Activated T-helper 9 cell treated with anti-CD3 and anti-CD28 coated beads, Interleukin-2, amount 50 U/mL, for 16 hours (primary cell): ENCODE data around the gene SLC16A2.
"Not testable (repeated sequence)": the region's sequence is repeated elsewhere in the genome, so short reads cannot be mapped to it uniquely, and the experiment has no call there.

Source experiments
- DNase-seq: peaks from one replicate; pipeline ENCODE4 v3.0.0-alpha.2; 2020; ENCODE audit warnings: low read depth

The SLC16A2 gene

DNA sequence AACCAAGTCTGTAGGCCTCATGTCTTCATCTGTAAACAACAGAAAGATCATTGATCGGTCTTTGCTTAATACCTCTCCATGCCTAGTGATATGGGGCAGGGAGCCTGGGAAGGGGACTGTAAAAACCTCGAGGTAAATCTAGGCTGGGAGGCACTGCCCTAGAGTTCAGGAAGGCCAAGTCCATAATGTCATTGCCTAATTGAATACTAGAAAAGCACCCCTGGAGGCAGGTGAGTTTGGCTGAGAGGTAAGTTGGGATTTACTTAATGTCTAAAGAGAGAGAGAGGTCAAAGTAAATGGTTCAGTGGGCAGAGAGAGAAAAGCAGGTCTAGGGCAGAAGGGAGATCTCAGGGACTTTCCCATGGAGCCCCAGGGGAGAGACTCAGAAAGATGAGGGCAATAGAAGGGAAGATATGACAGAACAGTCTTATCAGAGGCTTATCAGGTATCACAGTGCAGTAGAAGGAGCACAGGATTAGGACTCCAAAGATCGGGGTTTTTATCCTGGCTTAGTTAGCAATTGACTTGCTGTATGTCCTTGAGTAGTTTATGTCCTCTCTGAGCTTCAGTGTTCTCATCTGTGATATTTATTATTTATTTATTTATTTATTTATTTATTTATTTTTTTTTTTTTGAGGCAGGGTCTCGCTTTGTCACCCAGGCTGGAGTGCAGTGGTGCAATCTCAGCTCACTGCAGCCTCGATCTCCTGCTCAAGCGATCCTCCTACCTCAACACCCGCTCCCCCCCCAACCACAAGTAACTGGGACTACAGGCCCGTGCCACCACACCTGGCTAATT is 85.2 kb downstream of the SLC16A2 start:
- DNase-seq = no peak

GRCh38 chrX:74507191-74507590 is 85.9 kb downstream of the SLC16A2 start:
- DNase-seq = no peak

DNA sequence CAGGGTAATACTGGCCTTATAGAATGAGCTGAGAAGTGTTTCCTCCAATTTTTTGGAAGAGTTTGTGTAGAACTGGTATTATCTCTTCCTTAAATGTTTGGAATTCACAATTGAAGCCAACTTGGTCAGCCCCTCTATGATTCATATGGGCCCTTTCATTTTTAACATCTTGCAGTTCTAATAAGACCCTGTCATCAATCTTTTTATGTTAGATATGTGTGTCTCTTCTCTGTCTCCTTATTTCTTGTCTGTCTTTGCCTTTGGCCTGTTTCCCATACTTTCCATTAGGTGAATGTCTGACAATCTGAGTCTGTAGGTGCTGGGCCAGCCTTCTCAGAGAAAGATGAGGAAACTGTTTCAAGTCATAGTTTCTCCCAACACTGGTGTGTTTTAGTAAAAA is 88.7 kb downstream of the SLC16A2 start:
- no peak for DNase-seq

DNA sequence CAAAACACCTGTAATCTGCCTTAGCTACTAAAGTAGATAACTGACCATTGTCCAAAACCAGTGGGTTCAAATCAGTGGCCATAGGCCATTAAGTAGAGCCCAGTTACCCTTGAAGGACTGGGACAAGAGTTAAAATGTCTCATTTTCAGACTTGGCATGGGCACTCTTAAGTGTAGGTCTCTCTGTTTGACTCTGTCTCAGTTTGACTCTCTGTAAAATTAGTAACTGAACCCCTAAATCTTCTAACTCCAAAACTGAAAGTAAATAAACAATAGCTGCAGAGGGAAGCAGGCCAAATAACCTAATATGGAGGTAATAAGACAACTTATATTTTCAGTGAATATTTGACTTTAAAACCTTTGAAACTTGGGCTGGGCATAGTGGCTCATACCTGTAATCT is 89.1 kb downstream of the SLC16A2 start:
- no peak for DNase-seq

DNA sequence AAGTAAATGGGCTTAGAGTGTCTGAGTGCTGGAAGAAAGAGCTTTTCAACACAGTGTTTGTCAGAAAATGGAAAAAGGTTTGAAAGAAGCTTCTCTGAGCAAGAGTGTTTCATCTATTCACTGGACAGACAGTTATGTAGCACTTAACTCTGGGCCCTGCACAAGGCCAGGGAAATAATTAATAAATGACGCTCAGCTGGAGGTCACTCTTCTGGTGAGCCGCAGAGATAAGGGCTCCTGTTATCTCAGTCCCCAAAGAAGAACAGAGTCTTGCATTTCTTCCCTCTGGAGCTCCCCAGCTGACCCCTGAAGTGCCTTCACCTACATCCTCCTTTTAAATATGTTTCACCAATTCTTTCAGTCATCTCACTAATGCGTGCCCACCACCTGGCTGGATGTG is 90.4 kb downstream of the SLC16A2 start:
- no peak for DNase-seq

GRCh38 chrX:74514384-74514783 is 93.1 kb downstream of the SLC16A2 start:
- no peak for DNase-seq

DNA sequence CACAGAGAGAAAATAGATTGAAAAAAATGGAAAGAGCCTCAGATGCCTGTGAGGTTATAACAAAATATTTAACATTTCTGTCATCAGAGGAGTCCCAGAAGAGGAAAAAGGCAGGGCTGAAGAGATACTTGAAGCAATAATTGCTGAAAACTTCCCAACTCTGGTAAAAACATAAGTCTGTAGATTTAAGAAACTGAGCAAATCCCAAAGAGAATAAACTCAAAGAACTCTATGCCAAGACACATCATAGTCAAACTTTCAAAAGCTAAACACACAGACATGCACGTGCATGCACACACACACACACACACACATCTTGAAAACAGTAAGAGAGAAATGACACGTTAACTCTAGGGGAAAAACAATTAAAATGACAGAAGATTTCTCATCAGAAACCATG is 94.1 kb downstream of the SLC16A2 start:
- no peak for DNase-seq

- DNase-seq = not testable (repeated sequence)
Measured at GRCh38 chrX:74516013-74516412, 94.7 kb downstream of the SLC16A2 start.

GRCh38 chrX:74519870-74520269 is 98.6 kb downstream of the SLC16A2 start:
- no peak for DNase-seq

DNA sequence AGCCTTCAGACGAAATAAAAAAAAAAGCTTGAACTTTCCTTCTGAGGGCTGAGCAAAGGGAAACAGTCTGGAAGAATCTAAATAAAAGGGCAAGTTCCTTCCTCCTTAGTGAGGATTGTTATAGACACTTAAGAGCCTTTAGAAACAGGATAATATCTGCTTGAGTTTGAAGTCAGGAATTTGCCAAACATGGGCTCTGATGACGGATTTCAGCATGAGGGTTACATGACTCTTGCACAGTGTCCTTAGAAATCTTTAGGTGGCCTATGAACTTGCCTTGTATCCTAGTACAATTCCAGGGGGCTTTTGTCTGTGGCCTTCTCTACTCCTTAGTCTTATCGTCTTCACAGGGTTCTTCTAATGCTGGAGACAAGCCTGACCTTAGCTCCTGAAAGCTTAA is 99.0 kb downstream of the SLC16A2 start:
- no peak for DNase-seq

DNA sequence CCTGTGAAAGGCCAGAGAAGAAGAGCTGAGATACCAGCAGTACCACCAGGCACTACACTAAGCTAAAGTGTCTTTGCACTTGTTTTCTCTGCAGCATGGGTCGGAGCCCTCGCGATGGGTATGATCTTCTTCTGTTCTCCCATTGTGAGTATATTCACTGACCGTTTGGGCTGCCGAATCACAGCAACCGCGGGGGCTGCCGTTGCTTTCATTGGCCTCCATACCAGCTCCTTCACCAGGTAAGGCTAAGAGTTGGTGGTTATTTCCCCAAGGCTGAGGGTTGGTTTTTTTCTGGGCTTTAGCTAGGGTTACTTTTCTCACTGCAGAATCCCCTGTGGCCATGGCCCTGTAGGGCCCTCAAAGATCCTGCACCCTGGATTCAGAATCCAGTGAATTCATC is 99.6 kb downstream of the SLC16A2 start:
- no peak for DNase-seq

DNA sequence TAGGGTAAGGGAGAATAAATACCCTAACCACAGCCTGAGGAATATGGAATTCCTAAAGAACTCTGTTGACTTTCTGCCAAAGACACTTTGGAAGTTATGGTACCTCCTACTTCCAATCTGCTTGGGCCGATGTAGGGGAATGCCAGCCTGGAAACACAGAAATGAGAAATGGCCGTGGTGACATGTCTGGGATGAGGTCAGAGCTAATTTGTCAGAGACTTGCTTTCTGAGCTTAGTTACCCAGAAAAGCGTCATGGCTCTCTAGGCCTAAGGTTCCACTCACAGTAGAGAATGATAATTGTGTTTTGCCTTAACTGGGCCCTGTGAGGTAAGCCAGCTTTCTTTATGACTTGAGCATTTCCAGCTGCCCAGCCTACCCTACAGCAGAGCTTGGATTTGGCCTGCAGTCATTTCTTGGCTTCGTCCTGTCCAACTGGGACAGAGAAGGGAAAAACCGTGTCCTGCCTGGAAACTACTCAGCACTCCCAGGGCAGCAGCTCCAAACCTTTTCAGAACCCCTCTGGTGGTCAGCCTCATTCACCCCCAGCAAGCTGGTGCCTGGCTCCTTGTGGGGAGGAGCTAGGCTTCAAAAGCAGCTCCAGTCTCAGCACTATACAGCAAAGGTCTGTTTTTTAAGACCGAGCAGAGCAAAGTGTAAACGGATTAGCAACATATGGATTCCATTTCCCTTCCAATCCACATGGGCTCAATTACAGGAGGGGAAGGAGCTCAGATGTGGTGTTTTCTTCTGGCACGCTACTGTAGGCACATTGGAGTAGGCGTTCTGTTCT is 100.9 kb downstream of the SLC16A2 start:
- DNase-seq = no peak

DNA sequence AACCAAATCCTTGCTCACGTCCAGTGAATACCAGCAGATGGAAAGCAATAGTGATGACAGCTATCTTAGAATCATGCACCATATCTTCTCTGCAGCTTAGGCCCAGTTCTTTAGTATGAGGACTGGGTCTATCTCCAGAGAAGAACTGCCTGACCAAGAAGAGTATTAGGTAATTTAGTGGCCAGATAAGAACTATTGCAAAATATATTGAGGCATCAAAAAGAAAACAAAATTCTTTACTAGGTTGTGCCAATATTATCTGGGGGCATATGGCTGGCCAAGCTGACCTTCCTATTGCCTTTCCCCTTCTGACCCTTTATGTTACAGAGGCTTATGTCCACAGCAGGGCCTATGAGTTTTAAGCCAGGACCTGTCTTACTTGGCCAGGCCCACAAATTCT is 101.9 kb downstream of the SLC16A2 start:
- DNase-seq = no peak

DNA sequence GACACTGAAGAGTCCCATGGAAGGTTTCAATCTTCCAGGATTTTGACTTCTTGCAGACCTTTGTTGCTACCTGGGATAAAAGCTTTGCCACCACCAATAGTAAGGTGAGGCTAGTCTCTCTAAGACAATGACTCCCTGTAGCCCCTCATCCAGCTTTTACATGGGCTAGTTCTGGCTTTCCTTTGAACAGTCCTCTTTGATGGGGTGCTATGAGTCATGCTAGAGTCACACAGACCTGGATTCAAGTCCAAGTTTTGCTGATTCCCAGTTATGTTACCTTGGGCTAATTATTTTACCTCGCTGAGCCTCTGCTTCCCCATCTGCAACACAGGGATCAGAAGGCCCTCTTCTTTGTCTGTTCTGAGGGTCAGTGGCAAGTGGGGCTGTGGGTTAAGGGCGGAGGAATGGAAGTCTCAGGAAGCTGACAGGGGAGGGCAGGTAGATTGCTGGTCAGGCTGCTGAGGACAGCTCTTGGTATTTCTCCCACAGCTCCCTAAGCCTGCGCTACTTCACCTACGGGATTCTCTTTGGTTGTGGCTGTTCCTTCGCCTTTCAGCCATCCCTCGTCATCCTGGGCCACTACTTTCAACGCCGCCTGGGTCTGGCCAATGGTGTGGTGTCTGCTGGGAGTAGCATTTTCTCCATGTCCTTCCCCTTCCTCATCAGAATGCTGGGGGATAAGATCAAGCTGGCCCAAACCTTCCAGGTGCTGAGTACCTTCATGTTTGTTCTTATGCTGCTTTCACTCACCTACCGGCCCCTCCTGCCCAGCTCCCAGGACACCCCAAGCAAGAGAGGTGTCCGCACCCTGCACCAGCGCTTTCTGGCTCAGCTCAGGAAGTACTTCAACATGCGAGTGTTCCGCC is 102.8 kb downstream of the SLC16A2 start:
- no peak for DNase-seq

- DNase-seq = no peak
Measured at GRCh38 chrX:74525116-74525515, 103.8 kb downstream of the SLC16A2 start.

DNA sequence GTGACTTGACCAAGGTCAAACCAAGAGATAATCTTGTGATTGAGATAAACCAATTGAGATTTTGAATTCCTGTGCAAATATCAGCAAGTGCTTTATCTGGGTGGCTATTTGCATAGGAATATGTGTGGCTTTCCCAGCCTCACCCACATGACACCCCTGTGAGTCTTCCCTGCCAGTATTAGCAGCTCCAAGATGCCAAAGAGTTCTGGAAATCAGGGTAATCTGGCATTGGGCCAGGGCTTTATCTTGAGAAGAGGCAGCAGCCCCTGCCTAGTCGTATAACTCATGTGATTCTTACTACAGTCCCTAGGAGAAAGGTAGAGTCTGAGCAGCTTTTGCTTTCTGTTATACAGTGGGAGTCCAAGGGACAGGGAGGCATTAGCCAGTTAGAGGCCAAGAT is 105.5 kb downstream of the SLC16A2 start:
- DNase-seq = no peak

- no peak for DNase-seq
Measured at GRCh38 chrX:74527350-74527749, 106.1 kb downstream of the SLC16A2 start.

GRCh38 chrX:74529311-74529710 is 108.0 kb downstream of the SLC16A2 start:
- no peak for DNase-seq

DNA sequence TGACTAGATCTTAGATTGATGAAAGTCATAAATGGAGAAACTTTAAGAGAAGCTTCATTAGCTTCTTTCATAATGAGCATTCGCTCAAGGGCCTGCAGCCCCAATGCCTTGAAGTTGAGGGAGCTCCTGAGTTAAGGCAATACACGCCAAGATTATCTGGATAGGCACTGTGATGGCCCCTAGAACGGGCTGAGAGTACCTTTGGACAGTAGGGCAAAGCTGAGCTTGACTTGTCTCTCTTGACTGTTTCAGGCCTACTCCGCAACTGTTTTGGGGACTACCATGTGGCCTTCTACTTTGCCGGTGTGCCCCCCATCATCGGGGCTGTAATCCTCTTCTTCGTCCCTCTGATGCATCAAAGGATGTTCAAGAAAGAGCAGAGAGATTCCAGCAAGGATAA is 109.8 kb downstream of the SLC16A2 start:
- DNase-seq = no peak

- no peak for DNase-seq
Measured at GRCh38 chrX:74534569-74535038, 113.3 kb downstream of the SLC16A2 start.

DNA sequence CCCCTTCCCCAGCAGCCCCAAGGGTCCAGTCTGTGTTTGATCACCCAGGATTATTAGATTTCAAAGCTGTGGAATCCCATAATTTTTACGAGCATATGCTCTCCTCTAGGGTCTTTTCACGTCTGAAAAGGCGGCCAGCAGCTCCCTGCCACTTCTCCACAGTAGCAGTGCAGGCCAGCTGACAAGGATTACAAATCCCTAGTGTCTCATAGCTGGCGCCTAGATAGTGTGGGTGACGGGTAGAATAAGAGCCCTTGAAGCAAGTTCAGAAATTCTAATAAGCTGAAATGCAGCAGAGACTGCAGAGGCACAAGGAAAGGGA is 113.8 kb downstream of the SLC16A2 start:
- no peak for DNase-seq

GRCh38 chrX:74535408-74536151 is 114.3 kb downstream of the SLC16A2 start:
- DNase-seq = no peak
